T-cell (primary cell): ENCODE data around the gene RAB11FIP5. TPM values are rescaled to one million over a fixed set of nuclear protein-coding genes. Genes with fewer than 3 reads are reported as not detected.
A peak's percentile ranks its signal among the peaks of the same experiment; 100 is the strongest.

Experiments used
- ATAC-seq, 4 experiments: fragments of 200-7000 bp in 3 of 4; fragments of 150-1000 bp in 1 of 4; cut with Tn5 transposase; replicated peaks in 1 of 4; 1 replicate in 3 of 4; 2 replicates in 1 of 4; pipeline ENCODE4 v1.10.0; 2021; ENCODE audit warnings: moderate library complexity in 3 of 4, mild to moderate bottlenecking in 2 of 4, moderate number of reproducible peaks in 1 of 4
- CTCF ChIA-PET, 2 donors: fragments of 300-600 bp; sonication (Branson Sonifier 250); formaldehyde crosslinking; loops; one replicate each; lab custom pipeline; 2022; ENCODE audit warnings: antibody characterized with exemption in 2 of 2; lab: Charles Lee
- POLR2A ChIA-PET, 2 donors: fragments of 300-600 bp; sonication (Branson Sonifier 250); formaldehyde crosslinking; loops; one replicate each; lab custom pipeline; 2022; ENCODE audit warnings: antibody characterized with exemption in 2 of 2; lab: Charles Lee
- DNase-seq, 35 experiments: peaks; one replicate each; pipeline versions ENCODE4 v3.0.0 to v3.0.0-alpha.2; 2013 to 2023
- H3K27ac ChIP-seq: one replicate; pipeline ENCODE4 v1.5.1; 2013; ENCODE audit warnings: low read length
- H3K27me3 ChIP-seq, 2 experiments: replicated peaks in 1 of 2; 1 replicate in 1 of 2; 2 replicates in 1 of 2; pipeline versions ENCODE4 v1.6.1 to v1.7.0; 2013; ENCODE audit warnings: low read length in 1 of 2, mixed read lengths in 1 of 2; ENCODE audit not compliant: control insufficient read depth in 2 of 2, insufficient read depth in 2 of 2; ENCODE audit errors: extremely low read depth in 1 of 2
- H3K36me3 ChIP-seq, 2 donors: 1 replicate in 1 of 2; 2 replicates in 1 of 2; pipeline versions ENCODE4 v1.6.1 to v1.7.0; 2013; ENCODE audit warnings: low read length in 1 of 2; ENCODE audit not compliant: control insufficient read depth in 2 of 2, insufficient read depth in 1 of 2; ENCODE audit errors: extremely low read depth in 1 of 2
- H3K4me1 ChIP-seq, 2 experiments: 1 replicate in 1 of 2; 2 replicates in 1 of 2; pipeline versions ENCODE4 v1.6.1 to v1.7.0; 2013; ENCODE audit warnings: low read length in 2 of 2, mixed read lengths in 1 of 2; ENCODE audit not compliant: insufficient read depth in 2 of 2, control insufficient read depth in 1 of 2; ENCODE audit errors: extremely low read depth in 1 of 2
- H3K4me3 ChIP-seq, 2 donors: 1 replicate in 1 of 2; 2 replicates in 1 of 2; pipeline versions ENCODE4 v1.5.1 to v1.7.0; 2013; ENCODE audit warnings: mild to moderate bottlenecking in 2 of 2, low read length in 1 of 2, moderate library complexity in 1 of 2; ENCODE audit not compliant: control insufficient read depth in 1 of 2; ENCODE audit errors: extremely low read depth in 1 of 2
- H3K9me3 ChIP-seq: 2 replicates; pipeline ENCODE4 v1.7.0; 2013
- H3K27ac Mint-ChIP-seq, 2 donors: one replicate each; pipeline ENCODE4 v1.8.0; 2020 to 2021; ENCODE audit warnings: mild to moderate bottlenecking in 2 of 2, mixed read lengths in 2 of 2
- H3K27me3 Mint-ChIP-seq, 2 donors: one replicate each; pipeline ENCODE4 v1.8.0; 2021 to 2022; ENCODE audit warnings: mixed read lengths in 2 of 2
- H3K36me3 Mint-ChIP-seq: one replicate; pipeline ENCODE4 v1.8.0; 2021; ENCODE audit warnings: mixed read lengths
- H3K4me1 Mint-ChIP-seq, 3 donors: one replicate each; pipeline ENCODE4 v1.8.0; 2020 to 2022; ENCODE audit warnings: mixed read lengths in 3 of 3, mild to moderate bottlenecking in 1 of 3
- H3K4me3 Mint-ChIP-seq, 3 donors: one replicate each; pipeline ENCODE4 v1.8.0; 2020 to 2022; ENCODE audit warnings: mild to moderate bottlenecking in 3 of 3, mixed read lengths in 3 of 3, moderate library complexity in 3 of 3
- H3K9me3 Mint-ChIP-seq, 3 donors: one replicate each; pipeline ENCODE4 v1.8.0; 2020 to 2022; ENCODE audit warnings: mixed read lengths in 3 of 3
- WGBS: methylation state at CpG from one replicate; pipeline ENCODE4 v1.1.5; 2013; ENCODE audit warnings: missing lambda C conversion rate; ENCODE audit not compliant: insufficient coverage; 5-methylcytosine and 5-hydroxymethylcytosine counted together
- total RNA-seq, 35 experiments: library from RNA in 6 of 35; stranded (reverse) in 6 of 35; fragments of 120-200 nt in 1 of 35; gene quantifications; one replicate each; pipeline versions ENCODE4 v1.2.1 to v1.2.4 and lab custom pipeline; 2013 to 2026

The RAB11FIP5 gene
- total RNA-seq, 5 donors from 2014 or later (not counting 1 experiment from before 2014, with no cell fraction given) = 7.9 to 15.2 (median 11.0) TPM

GRCh38 chr2:73054980-73055379 lies 57.8 kb downstream of the RAB11FIP5 start:
- Mint-ChIP-seq H3K27ac (no peak overlapping the region), H3K9me3 (peaks cover 0 to 10% (median 0%) of the 10 kb centered on the region in 3 donors), H3K4me3 (no peak overlapping the region), H3K27me3 (no peaks in the 10 kb centered on the region), H3K36me3 (peaks cover 38% of the 10 kb centered on the region), H3K4me1 (no peaks in the 10 kb centered on the region)
- CTCF ChIA-PET = no interaction called here
- DNase-seq (no peak), ATAC-seq (no peak)
- POLR2A ChIA-PET = no interaction called here
- WGBS = 75% methylated on average over 4 of the region's 5 CpGs
- no peaks in the 10 kb centered on the region for H3K27me3 ChIP-seq
- H3K4me1 ChIP-seq = no peaks in the 10 kb centered on the region
- H3K36me3 ChIP-seq = peaks cover 0 to 9% of the 10 kb centered on the region in 2 donors
- no peak overlapping the region for H3K27ac ChIP-seq
- no peaks in the 10 kb centered on the region for H3K9me3 ChIP-seq
- no peak overlapping the region for H3K4me3 ChIP-seq

GRCh38 chr2:73053316-73054114 lies 59.2 kb downstream of the RAB11FIP5 start:
- H3K27me3 ChIP-seq = no peaks in the 10 kb centered on the region
- POLR2A ChIA-PET = no interaction called here
- no peak overlapping the region for H3K4me3 ChIP-seq
- H3K27ac ChIP-seq = no peak overlapping the region
- CTCF ChIA-PET = interaction anchor here in 1 of 2 donors (0.6 to 0.8 kb wide), 2 partner anchors 10 to 35 kb away, joined by 3 to 7 read pairs; no protein-coding TSS in a partner anchor
- Mint-ChIP-seq H3K4me1 (no peaks in the 10 kb centered on the region), H3K4me3 (no peak overlapping the region), H3K27ac (no peak overlapping the region), H3K36me3 (peaks cover 38% of the 10 kb centered on the region), H3K9me3 (peaks cover 0 to 10% (median 0%) of the 10 kb centered on the region in 3 donors), H3K27me3 (no peaks in the 10 kb centered on the region)
- H3K36me3 ChIP-seq = peaks cover 0 to 9% of the 10 kb centered on the region in 2 donors
- DNase-seq (no peak), ATAC-seq (no peak)
- no peaks in the 10 kb centered on the region for H3K9me3 ChIP-seq
- H3K4me1 ChIP-seq = no peaks in the 10 kb centered on the region
- WGBS = 76% methylated on average over 4 of the region's 6 CpGs

- ChIA-PET CTCF (no interaction called here), POLR2A (no interaction called here)
- Histone ChIP-seq H3K4me3 (no peak overlapping the region), H3K4me1 (no peaks in the 10 kb centered on the region), H3K27ac (no peak overlapping the region), H3K9me3 (no peaks in the 10 kb centered on the region), H3K36me3 (no peaks in the 10 kb centered on the region), H3K27me3 (no peaks in the 10 kb centered on the region)
- Mint-ChIP-seq H3K4me3 (no peak overlapping the region), H3K27me3 (no peaks in the 10 kb centered on the region), H3K27ac (no peak overlapping the region), H3K4me1 (peaks cover 0 to under 1% (median 0%) of the 10 kb centered on the region in 3 donors), H3K9me3 (peaks cover 0 to 4% (median 2%) of the 10 kb centered on the region in 3 donors), H3K36me3 (peaks cover 17% of the 10 kb centered on the region)
- WGBS = 71% methylated on average over 1 of the region's 6 CpGs
- no peak for DNase-seq
- no peak for ATAC-seq
Measured at GRCh38 chr2:73050121-73050545, 62.6 kb downstream of the RAB11FIP5 start.

GRCh38 chr2:73043929-73044832 lies 68.6 kb downstream of the RAB11FIP5 start:
- Histone ChIP-seq H3K4me3 (peak overlapping the region in 1 of 2 donors; percentile 15), H3K9me3 (no peaks in the 10 kb centered on the region), H3K36me3 (no peaks in the 10 kb centered on the region), H3K27me3 (no peaks in the 10 kb centered on the region), H3K4me1 (peaks cover 0 to 3% of the 10 kb centered on the region in 2 experiments), H3K27ac (no peak overlapping the region)
- Mint-ChIP-seq H3K36me3 (peaks cover 9% of the 10 kb centered on the region), H3K27me3 (no peaks in the 10 kb centered on the region), H3K4me3 (no peak overlapping the region), H3K4me1 (peaks cover 0 to 8% (median 2%) of the 10 kb centered on the region in 3 donors), H3K27ac (peak overlapping the region in 1 of 2 donors; percentile 44), H3K9me3 (peaks cover 0 to 4% (median 2%) of the 10 kb centered on the region in 3 donors)
- CTCF ChIA-PET = no interaction called here
- DNase-seq (peak in 3 of 35 experiments; percentile 5 to 11 (median 8)), ATAC-seq (peak in 2 of 4 experiments; percentile 45 to 50)
- POLR2A ChIA-PET = no interaction called here
- WGBS = 92% methylated on average over 7 of the region's 12 CpGs

- Mint-ChIP-seq H3K4me1 (peaks cover 0 to 8% (median 2%) of the 10 kb centered on the region in 3 donors), H3K27ac (no peak overlapping the region), H3K9me3 (peaks cover 0 to 4% (median 2%) of the 10 kb centered on the region in 3 donors), H3K36me3 (peaks cover 10% of the 10 kb centered on the region), H3K4me3 (no peak overlapping the region), H3K27me3 (no peaks in the 10 kb centered on the region)
- no peaks in the 10 kb centered on the region for H3K36me3 ChIP-seq
- no peaks in the 10 kb centered on the region for H3K27me3 ChIP-seq
- CTCF ChIA-PET = interaction anchor here in 1 of 2 donors (0.7 kb wide), 1 partner anchor 11 kb away, joined by 3 read pairs; no protein-coding TSS in a partner anchor
- H3K27ac ChIP-seq = no peak overlapping the region
- H3K4me1 ChIP-seq = peaks cover 0 to 3% of the 10 kb centered on the region in 2 experiments
- no peaks in the 10 kb centered on the region for H3K9me3 ChIP-seq
- 96% methylated on average over 3 of the region's 5 CpGs for WGBS
- DNase-seq = no peak
- POLR2A ChIA-PET = no interaction called here
- no peak overlapping the region for H3K4me3 ChIP-seq
- no peak for ATAC-seq
Measured at GRCh38 chr2:73043276-73043675, 69.5 kb downstream of the RAB11FIP5 start.

GRCh38 chr2:73037947-73038585 lies 74.7 kb downstream of the RAB11FIP5 start:
- H3K4me3 ChIP-seq = no peak overlapping the region
- H3K27ac ChIP-seq = no peak overlapping the region
- CTCF ChIA-PET = no interaction called here
- H3K36me3 Mint-ChIP-seq = peaks cover 10% of the 10 kb centered on the region
- H3K4me3 Mint-ChIP-seq = no peak overlapping the region
- no peak overlapping the region for H3K27ac Mint-ChIP-seq
- DNase-seq (no peak), ATAC-seq (no peak)
- H3K9me3 Mint-ChIP-seq = no peaks in the 10 kb centered on the region
- no peaks in the 10 kb centered on the region for H3K27me3 ChIP-seq
- WGBS = 64% methylated on average over 2 of the region's 6 CpGs
- no peaks in the 10 kb centered on the region for H3K36me3 ChIP-seq
- H3K9me3 ChIP-seq = no peaks in the 10 kb centered on the region
- POLR2A ChIA-PET = no interaction called here
- H3K4me1 Mint-ChIP-seq = no peaks in the 10 kb centered on the region
- H3K4me1 ChIP-seq = no peaks in the 10 kb centered on the region
- H3K27me3 Mint-ChIP-seq = no peaks in the 10 kb centered on the region
